Left lung (tissue), 10 donors: ENCODE data around the gene DSCAML1. TPM values are rescaled to one million over a fixed set of nuclear protein-coding genes. Genes with fewer than 3 reads are reported as not detected.
A peak's percentile ranks its signal among the peaks of the same experiment; 100 is the strongest.

ENCODE experiments used
- ATAC-seq: fragments of 200-7000 bp; cut with Tn5 transposase; one replicate; pipeline ENCODE4 v1.9.1; 2020; ENCODE audit warnings: moderate library complexity
- DNase-seq, 4 donors: peaks; one replicate each; pipeline ENCODE4 v3.0.0-alpha.2; 2013 to 2020
- H3K27ac ChIP-seq, 2 donors: fragments of 200-600 bp; sonication (generic) in 1 of 2; one replicate each; pipeline versions ENCODE4 v1.5.0 to v1.8.0; 2020 to 2021
- H3K27me3 ChIP-seq, 2 donors: fragments of 200-600 bp; sonication (generic) in 1 of 2; one replicate each; pipeline versions ENCODE4 v1.5.0 to v1.8.0; 2020 to 2021
- H3K36me3 ChIP-seq, 2 donors: fragments of 200-600 bp; sonication (generic) in 1 of 2; one replicate each; pipeline versions ENCODE4 v1.5.0 to v1.8.0; 2020 to 2021
- H3K4me1 ChIP-seq, 2 donors: fragments of 200-600 bp; one replicate each; pipeline ENCODE4 v1.8.0; 2021
- H3K4me3 ChIP-seq, 2 donors: fragments of 200-600 bp; sonication (generic) in 1 of 2; one replicate each; pipeline versions ENCODE4 v1.5.0 to v1.8.0; 2020 to 2021; ENCODE audit warnings: mild to moderate bottlenecking in 1 of 2
- H3K9me3 ChIP-seq, 2 donors: fragments of 200-600 bp; sonication (generic) in 1 of 2; one replicate each; pipeline versions ENCODE4 v1.5.0 to v1.8.0; 2020 to 2021
- intact Hi-C, 2 donors: fragments of 100-400 bp; cut with DNase I; formaldehyde crosslinking; loops; one replicate each; pipeline versions ENCODE4 v1.11.2 to v1.14.2; 2022
- polyA plus RNA-seq, 6 donors: library from polyadenylated mRNA; unstranded; fragments of 120-200 nt; gene quantifications; one replicate each; pipeline ENCODE4 v1.2.1, GENCODE V29; 2013; ENCODE audit not compliant: insufficient read length in 6 of 6
- total RNA-seq, 2 donors: library from RNA; stranded (reverse); fragmentation: NEBNext Ultra II Directional; extraction: Animal tissue kit (Norgen Biotek cat#: 25700); gene quantifications; one replicate each; pipeline ENCODE4 v1.2.1, GENCODE V29; 2021
- TF ChIP-seq, protein P1 (sequence below), 2 donors: fragments of 200-600 bp; sonication (generic) in 1 of 2; IDR thresholded peaks; one replicate each; pipeline versions ENCODE4 v1.5.0 to v1.8.0; 2021; ENCODE audit warnings: antibody characterized with exemption in 2 of 2
- donor health status: DM: no; HTN: yes; CAD: no.
- donor health status: DM: no; HTN: no; CAD: no.

Gene DSCAML1
- total and polyA plus RNA-seq, 8 donors = 0.35 to 1.8 (median 1.2) TPM

DNA sequence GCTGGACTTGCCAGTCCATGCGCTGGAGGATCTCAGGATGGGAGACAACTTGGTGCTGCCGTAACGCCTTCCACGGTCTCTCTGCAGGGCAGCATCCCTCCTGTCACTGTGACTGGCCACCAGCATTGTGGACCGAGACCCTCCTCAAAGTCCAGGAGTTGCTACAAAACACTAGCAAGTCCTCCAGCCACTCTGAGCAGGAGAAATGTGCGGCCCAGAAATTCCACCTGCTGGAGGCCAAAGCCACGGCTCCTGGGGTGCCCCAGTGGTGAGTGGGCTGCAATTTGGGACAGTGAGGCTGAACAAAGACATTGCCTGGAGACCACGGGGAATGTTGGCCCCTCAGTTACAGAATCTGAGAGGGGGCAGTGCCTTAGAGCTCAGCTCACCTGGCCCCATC is 6.9 kb upstream of the DSCAML1 start:
- Histone ChIP-seq H3K9me3 (no peaks in the 10 kb centered on the region), H3K4me3 (no peak overlapping the region), H3K27me3 (peaks cover 4 to 10% of the 10 kb centered on the region in 2 donors), H3K36me3 (no peaks in the 10 kb centered on the region), H3K4me1 (peaks cover 0 to 36% of the 10 kb centered on the region in 2 donors), H3K27ac (no peak overlapping the region)
- intact Hi-C loops = loop anchor here in 1 of 2 donors (10.0 kb wide), 1 partner anchor 379 kb away; no protein-coding TSS in a partner anchor
- DNase-seq = no peak
- ATAC-seq = no peak
- TF ChIP-seq, protein P1, sequence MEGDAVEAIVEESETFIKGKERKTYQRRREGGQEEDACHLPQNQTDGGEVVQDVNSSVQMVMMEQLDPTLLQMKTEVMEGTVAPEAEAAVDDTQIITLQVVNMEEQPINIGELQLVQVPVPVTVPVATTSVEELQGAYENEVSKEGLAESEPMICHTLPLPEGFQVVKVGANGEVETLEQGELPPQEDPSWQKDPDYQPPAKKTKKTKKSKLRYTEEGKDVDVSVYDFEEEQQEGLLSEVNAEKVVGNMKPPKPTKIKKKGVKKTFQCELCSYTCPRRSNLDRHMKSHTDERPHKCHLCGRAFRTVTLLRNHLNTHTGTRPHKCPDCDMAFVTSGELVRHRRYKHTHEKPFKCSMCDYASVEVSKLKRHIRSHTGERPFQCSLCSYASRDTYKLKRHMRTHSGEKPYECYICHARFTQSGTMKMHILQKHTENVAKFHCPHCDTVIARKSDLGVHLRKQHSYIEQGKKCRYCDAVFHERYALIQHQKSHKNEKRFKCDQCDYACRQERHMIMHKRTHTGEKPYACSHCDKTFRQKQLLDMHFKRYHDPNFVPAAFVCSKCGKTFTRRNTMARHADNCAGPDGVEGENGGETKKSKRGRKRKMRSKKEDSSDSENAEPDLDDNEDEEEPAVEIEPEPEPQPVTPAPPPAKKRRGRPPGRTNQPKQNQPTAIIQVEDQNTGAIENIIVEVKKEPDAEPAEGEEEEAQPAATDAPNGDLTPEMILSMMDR (IDR thresholded peaks at IDR 0.05) = no peak

DNA sequence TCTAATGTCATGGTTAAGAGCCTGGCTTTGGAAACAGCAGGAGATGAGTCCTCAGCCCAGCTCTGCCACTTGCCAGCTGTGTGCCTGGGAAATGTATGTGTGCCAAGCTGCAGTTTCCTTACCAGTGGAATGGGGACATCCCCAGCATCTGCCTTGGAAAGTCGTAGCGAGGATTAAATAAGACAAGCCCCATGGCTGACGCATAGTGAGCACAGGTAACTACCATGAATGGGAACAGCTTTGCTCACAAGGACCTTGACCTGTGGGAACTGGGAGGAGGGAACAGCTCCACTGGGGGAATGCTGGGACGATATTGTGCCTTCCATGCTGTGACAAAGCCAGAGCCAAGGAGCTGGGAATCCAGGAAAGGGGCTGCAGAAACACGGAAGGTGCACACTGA is 2.6 kb upstream of the DSCAML1 start:
- TF ChIP-seq, protein P1 (IDR thresholded peaks at IDR 0.05) = no peak
- H3K27me3 ChIP-seq = peaks cover 40 to 52% of the 10 kb centered on the region in 2 donors
- no peaks in the 10 kb centered on the region for H3K9me3 ChIP-seq
- peaks cover 5 to 15% of the 10 kb centered on the region in 2 donors for H3K4me1 ChIP-seq
- no peak overlapping the region for H3K27ac ChIP-seq
- no peaks in the 10 kb centered on the region for H3K36me3 ChIP-seq
- intact Hi-C loops = loop anchor here in 1 of 2 donors (10.0 kb wide), 1 partner anchor 375 kb away; no protein-coding TSS in a partner anchor
- ATAC-seq (no peak), DNase-seq (no peak)
- no peak overlapping the region for H3K4me3 ChIP-seq

DNA sequence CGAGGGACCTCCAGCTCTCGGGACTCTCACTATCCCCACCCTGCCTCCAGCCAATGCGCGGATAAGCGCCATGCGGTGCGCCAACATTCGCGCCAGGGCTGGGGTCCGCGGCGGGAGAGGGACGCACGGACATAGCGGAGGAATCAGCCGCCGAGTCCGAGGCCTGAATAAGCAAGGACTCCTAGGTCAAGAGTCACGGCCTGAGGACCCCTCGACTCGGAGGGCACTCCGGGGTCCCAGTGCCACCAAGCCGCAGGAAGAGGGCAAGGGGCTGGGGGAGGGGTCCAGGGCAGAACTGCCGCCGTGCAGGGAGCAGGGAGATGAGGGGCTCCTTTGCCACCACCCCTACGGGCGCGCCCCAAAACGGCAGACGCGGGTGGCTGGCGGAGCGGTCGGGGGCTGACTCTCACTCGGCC is 552 bp downstream of the DSCAML1 start:
- H3K4me3 ChIP-seq = peak overlapping the region in 1 of 2 donors; percentile 15
- peaks cover 5 to 15% of the 10 kb centered on the region in 2 donors for H3K4me1 ChIP-seq
- TF ChIP-seq, protein P1 (IDR thresholded peaks at IDR 0.05) = no peak
- H3K27ac ChIP-seq = no peak overlapping the region
- DNase-seq = no peak
- no peaks in the 10 kb centered on the region for H3K36me3 ChIP-seq
- intact Hi-C loops = no loop called here
- no peaks in the 10 kb centered on the region for H3K9me3 ChIP-seq
- peaks cover 51 to 82% of the 10 kb centered on the region in 2 donors for H3K27me3 ChIP-seq
- no peak for ATAC-seq

DNA sequence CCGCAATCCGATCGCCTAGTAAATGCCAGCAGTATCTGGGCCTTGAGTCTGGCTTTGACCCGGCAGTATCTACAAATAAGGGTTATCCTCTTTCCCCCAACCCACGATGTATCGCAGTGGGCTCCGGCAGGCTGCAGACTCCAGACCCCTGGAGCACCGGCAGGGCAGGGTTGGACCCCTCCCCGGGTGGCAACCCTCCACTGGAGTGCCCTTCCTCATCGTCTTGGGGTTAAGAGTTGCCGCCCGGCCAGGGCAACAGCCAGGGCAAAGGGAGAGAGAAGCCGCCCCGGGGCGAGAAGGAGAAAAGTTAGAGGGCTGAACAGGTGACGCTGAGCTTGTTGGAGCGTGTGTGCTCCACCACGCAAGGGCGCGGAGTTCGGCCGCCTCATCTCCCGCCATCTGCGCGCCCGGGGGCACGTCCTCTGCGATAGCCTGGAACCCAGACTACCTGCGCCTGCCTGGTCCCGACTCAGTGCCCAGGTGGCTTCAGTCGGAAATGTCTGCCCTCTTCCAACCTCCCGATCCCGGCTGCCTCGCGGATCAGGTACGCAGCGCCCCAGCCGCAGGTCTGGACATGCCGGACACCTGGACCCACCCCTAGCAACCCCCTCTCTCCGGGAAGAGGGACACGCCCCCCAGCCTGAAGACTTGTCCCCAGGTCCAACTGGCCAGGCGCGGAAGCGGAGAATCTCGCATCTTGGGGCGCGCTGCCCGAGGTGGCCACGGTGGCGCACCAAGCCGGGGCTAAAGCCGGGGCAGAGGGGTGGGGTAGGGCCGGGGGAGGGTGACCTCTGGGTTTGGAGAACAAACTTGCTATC is 1.2 kb downstream of the DSCAML1 start:
- H3K4me3 ChIP-seq = no peak overlapping the region
- no peaks in the 10 kb centered on the region for H3K9me3 ChIP-seq
- TF ChIP-seq, protein P1 (IDR thresholded peaks at IDR 0.05) = no peak
- peaks cover 5 to 15% of the 10 kb centered on the region in 2 donors for H3K4me1 ChIP-seq
- peaks cover 51 to 82% of the 10 kb centered on the region in 2 donors for H3K27me3 ChIP-seq
- H3K36me3 ChIP-seq = no peaks in the 10 kb centered on the region
- no peak for DNase-seq
- intact Hi-C loops = no loop called here
- H3K27ac ChIP-seq = no peak overlapping the region
- ATAC-seq = no peak

DNA sequence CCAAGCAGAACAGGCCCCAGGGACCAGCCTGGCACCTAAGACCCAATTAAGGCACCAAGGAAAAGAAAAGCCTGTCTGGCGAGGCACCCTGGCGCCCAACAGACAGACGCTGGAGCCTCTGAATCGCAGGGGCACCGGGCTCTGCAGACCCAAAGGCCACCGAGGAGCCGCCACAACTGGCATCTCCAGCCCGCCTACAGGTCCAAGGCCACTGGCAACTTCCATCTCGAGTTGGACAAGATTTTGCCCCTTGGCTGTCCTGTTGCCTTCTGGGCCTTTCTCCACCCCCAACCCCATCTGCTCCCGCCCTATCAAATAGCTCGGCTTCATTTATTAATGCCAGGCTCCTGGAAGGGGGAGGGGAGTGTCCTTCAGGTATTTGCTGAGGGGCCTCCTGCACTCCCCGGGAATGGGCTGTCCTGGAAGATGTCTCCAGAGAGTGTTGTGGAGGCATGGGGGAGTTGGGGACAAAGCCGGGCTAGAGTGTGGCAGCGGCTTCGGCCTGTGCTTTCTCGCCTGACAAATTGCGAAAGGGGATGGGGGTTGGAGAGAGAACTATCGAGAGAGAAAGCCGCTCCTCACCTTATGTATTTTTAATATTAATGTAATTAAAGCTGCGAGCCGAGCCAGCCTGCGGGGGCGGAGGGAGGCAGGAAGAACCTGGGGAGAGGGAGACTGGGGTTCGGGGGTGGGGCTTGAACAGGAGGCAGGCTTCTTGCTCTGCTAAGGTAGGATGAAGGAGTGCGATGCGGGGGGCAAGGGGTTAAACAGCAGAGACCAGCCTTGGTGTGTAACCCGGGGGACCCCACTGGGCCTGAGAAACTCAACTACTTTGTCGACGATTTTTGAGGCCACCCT is 2.0 kb downstream of the DSCAML1 start:
- ATAC-seq (no peak), DNase-seq (no peak)
- no peaks in the 10 kb centered on the region for H3K36me3 ChIP-seq
- no peak overlapping the region for H3K4me3 ChIP-seq
- H3K4me1 ChIP-seq = peaks cover 5 to 15% of the 10 kb centered on the region in 2 donors
- H3K9me3 ChIP-seq = no peaks in the 10 kb centered on the region
- TF ChIP-seq, protein P1 (IDR thresholded peaks at IDR 0.05) = no peak
- H3K27ac ChIP-seq = no peak overlapping the region
- intact Hi-C loops = no loop called here
- H3K27me3 ChIP-seq = peaks cover 51 to 82% of the 10 kb centered on the region in 2 donors
